GM18502 (cell line): ENCODE results near the gene UBXN2A.

Experiments
- ATAC-seq: cut with Tn5 transposase; IDR thresholded peaks from one replicate; pipeline ENCODE4 v1.9.1; 2021; ENCODE audit warnings: mild to moderate bottlenecking; ENCODE audit not compliant: unreplicated experiment, poor library complexity

Gene UBXN2A

GRCh38 chr2:23939987-23940717 is at the start of gene UBXN2A:
Gene UBXN2A, plus strand, starts transcription at chr2:23940463. Its CDS starts 17,852 bp downstream, at chr2:23958315.
- ATAC-seq, result peak; percentile 81

DNA sequence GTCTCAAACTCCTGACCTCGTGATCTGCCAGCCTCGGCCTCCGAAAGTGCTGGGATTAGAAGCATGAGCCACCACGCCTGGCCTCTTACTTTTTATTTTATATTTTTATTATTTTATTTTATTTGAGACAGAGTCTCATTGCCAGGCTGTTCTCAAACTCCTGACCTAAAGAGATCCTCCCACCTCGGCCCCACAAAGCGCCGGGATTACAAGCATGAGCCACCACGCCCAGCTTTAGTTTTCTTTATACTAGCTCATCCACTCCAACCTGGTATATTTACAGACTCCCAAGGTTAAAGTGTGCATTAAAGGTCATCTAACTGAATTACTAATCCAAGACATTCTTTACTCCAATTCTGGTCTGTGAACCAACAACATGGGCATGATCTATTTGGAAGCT is 40.1 kb upstream of the UBXN2A start:
- ATAC-seq, result no peak

GRCh38 chr2:23900541-23901322 is 39.5 kb upstream of the UBXN2A start:
- no peak for ATAC-seq

DNA sequence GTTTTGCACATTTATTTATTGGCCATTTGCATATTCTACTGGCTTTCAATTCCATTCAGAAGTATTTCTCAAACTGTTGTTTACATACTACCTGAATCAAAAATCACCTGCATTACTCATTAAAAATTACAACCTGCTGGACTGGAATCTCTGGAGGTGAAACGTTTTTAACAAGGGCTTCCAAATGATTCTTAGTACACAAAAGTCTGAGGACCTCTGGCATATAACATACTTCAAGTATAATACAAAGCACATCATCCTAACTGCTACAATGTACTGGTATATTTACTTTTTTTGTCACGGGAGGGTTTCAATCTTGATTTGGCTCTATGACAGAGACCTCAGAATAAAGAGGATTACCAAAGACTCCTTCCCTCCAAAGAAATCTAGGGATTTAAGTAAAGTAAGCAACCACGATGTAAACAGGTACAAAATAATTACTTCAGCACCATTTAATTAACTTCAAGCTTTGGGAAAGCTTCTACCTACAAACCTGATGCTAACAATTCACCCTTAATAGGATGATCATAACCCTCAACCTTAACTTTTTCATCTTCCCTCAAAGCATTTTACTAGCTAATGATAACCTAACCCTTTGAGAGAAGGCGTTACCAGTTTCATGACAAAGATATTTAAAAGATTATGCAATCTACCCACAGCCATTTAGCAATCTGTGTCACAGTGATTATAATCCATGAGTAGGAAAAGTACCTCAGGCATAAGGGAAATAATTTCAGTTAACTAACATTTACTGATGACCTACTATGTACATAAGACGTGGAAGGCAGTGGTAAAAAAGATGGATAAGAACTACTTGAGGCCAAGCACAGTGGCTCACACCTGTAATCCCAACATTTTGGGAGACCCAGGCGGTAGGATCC is 38.1 kb upstream of the UBXN2A start:
- ATAC-seq, result no peak

DNA sequence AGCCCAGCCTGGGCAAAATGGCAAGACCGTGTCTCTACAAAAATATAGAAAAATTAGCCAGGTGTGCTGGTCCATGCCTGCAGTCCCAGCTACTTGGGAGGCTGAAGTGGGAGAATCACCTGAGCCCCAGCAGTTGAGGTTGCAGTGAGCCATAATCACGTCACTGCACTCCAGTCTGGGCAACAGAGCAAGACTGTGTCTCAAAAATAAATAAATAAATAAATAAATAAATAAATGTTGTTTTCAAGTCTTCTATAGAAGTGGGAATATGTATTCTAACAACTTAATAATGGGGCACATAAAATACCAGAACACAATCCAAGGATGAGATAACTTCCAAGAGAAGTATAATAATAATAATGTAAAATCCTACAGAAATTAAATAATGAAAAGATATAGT is 37.2 kb upstream of the UBXN2A start:
- ATAC-seq, result no peak

- ATAC-seq, result no peak
Measured at GRCh38 chr2:23904215-23904614, 36.0 kb upstream of the UBXN2A start.

DNA sequence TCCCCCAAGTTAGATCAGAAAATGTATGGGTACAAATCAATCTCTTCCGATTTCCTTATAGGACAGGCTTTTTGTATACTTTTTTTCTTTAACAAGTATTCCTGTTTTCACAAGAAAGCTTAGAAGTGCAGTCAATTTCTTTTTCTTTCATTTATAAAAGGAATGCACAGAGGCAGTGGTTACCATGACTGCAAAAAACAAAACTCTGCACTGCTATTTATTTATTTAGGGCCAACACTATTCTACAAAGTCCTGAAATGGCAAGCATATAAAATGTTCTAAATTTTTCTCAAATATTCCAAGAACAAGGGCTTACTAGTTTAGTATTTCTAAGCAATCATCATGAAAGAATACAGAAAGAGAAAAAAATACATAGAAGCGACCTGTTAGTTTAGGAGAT is 35.6 kb upstream of the UBXN2A start:
- no peak for ATAC-seq

GRCh38 chr2:23905155-23905554 is 35.1 kb upstream of the UBXN2A start:
- no peak for ATAC-seq

DNA sequence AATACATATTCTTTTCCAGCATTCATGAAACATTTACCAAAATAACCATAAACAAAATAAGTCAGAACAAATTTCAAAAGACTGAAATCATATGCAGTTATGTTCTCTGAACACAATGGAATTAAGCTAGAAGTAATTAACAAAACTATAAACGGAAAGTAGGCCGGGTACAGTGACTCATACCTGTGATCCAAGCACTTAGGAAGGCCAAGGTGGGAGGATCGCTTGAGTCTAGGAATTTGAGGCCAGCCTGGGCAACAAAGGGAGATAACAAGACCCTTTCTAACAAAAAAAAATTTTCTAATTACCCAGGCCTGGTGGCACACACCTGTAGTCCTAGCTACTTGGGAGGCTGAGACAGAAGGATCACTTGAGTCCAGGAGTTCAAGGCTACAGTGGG is 28.2 kb upstream of the UBXN2A start:
- no peak for ATAC-seq

GRCh38 chr2:23915327-23915726 is 24.9 kb upstream of the UBXN2A start:
- ATAC-seq, result no peak

DNA sequence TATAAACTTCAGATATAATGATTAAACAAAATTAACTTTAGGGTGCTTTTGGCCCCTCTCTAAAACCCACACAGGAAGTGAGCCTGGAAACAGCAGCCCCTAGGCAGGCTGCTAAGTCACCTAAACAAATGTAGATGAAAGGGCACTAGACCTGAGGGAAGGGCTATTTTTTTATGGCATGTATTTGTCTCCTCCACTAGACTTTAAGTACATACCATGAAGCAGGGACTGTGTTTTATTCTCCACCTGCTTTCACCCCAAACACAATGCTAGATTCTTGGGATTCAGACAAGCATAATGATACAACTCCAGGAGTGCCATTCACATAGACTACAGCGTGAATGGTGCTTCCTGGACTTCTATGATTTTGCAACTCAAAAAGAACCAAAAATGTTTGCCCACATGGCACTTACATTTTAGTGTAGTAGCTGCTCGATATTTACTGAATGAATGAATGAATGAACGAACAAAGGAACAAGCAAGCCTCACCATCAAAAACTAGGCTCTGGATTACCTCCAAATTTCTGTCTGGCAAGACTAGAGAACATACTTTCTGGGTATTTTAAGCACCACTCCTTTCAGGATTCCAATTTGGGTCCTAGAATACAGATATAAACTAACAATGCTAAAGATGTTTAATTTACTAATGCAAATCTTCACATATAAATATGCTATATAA is 23.4 kb upstream of the UBXN2A start:
- no peak for ATAC-seq

DNA sequence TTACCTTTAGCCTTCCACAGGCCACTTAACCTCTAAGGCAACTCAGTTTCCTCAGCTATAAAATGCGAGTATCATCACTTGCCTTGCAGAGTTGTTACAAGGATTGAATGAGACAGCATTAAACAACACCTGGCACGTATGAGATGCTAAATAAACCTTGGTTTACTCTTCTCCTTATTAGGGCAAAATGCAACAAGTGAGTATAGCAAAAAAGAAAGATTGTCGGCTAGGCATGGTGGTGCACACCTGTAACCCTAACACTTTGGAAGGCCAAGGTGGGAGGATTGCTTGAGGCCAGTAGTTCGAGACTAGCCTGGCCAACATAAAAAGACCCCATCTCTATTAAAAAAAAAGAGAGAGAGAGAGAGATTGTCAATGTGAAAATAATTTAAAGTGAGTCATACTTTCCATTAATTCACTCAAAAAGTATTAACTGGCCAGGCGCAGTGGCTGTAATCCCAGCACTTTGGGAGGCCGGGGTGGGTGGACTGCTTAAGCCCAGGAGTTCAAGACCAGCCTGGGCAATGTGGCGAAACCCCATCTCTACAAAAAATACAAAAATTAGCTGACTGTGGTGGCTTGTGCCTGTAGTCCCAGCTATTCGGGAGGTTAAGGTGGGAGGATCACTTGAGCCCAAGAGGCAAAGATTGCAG is 21.3 kb upstream of the UBXN2A start:
- ATAC-seq, result no peak

- ATAC-seq, result no peak
Measured at GRCh38 chr2:23924589-23925359, 15.5 kb upstream of the UBXN2A start.

DNA sequence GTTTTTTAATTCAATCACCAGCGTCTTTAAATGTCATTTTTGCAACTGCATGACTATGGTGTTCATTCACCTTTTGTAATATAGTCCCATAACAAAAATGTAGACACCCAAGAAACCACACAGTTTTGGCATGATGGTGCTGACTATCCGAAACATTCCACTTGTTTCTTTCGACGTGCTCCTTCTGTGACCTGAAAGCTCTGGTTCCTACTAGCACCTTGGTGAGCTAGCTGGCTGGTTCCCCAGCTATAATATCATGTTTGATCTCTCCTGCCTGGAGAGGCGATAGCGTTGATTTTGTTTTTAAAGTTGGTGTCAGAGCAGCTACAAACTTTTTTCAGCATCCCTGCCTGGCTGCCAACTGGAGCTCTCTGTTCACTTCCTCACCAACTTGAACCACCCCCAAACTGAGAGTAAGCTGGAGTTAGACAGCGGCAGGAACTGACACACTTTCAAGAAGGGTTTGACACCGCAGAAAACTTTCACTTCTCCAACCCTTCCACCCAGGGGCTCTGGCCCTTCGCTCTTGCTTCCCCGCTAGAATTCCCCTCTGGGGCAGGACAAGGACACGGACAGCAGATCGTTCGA is 14.5 kb upstream of the UBXN2A start:
- ATAC-seq, result peak; percentile 70

GRCh38 chr2:23926290-23926749 is 13.9 kb upstream of the UBXN2A start:
- peak; percentile 31 for ATAC-seq

DNA sequence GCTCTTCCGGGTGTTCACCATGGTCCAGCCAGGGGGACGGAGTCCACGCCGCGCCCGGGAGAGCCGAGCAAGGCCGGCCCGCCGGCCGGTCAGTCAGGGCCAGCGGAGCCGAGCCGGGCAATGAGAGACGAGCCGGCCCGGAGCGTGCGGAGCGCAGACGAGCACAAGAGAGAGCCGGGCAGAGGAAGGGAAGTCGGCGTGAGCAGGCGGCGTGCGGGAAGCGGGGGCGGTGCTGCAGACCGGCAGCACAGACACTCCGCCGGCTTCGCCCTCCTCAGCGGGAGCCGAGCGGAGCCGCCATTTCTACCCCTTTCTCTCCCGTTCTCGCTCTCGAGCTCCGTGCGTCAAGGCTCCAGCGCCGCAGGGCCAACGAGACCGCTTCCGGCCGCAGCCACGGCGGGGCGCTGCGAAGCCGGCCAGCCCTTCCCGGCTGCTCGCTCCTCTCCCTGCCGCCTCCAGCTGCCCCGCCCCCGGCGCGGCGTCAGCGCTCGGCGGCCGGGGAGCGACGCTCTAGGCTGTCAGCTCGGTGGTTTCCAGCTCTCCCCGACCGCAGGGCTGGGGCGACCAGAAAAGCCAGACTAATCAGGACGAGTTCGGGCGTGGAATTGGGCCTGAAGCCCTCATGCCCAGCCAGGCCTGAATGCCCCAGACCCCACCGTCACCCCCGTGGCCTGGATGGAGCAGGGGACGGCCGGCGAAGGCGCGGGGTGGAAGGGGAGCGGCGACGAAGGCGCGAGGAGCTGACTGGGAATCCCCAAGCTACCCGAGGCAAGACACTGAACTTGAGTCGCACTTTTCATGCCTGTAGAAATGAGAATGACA is 13.3 kb upstream of the UBXN2A start, which contains the start of gene ATAD2B:
ATAD2B (minus strand) TSS at position 374 of the 822 bp plus-strand sequence; CDS start at position 21, 353 bp downstream.
- peak; percentile 80 for ATAC-seq

GRCh38 chr2:23934259-23934658 is 6.0 kb upstream of the UBXN2A start:
- ATAC-seq, result no peak
